HCT116 (cell line): ENCODE data around the gene MSTN.

ENCODE experiments used
- CTCF ChIP-seq, 3 experiments: fragments of 200-600 bp in 1 of 3; sonication (generic) in 1 of 3; IDR thresholded peaks in 2 of 3; conservative IDR thresholded peaks in 1 of 3; 2 replicates each; pipeline ENCODE4 v1.5.1; 2012 to 2017; ENCODE audit warnings: low read depth in 2 of 3, low read length in 2 of 3, antibody characterized with exemption in 1 of 3, borderline replicate concordance in 1 of 3, control low read depth in 1 of 3, mild to moderate bottlenecking in 1 of 3, mixed read lengths in 1 of 3, mixed run types in 1 of 3, moderate library complexity in 1 of 3; ENCODE audit not compliant: insufficient read depth in 1 of 3
- ELF1 ChIP-seq: IDR thresholded peaks from 2 replicates; pipeline ENCODE4 v1.6.1; 2012; ENCODE audit warnings: low read depth, borderline replicate concordance
- EZH2 ChIP-seq: fragments of 200-600 bp; sonication (generic); IDR thresholded peaks from 2 replicates; pipeline ENCODE4 v1.6.1; 2017; ENCODE audit warnings: antibody characterized with exemption, mixed run types
- EZH2phosphoT487 ChIP-seq: fragments of 200-600 bp; IDR thresholded peaks from 2 replicates; pipeline ENCODE4 v1.6.1; 2018; ENCODE audit warnings: antibody characterized with exemption, borderline replicate concordance
- FOSL1 ChIP-seq: IDR thresholded peaks from 2 replicates; pipeline ENCODE4 v1.6.1; 2012; ENCODE audit warnings: low read depth
- JUND ChIP-seq: IDR thresholded peaks from 2 replicates; pipeline ENCODE4 v1.6.1; 2012
- MAX ChIP-seq: IDR thresholded peaks from 2 replicates; pipeline ENCODE4 v1.6.1; 2012
- POLR2A ChIP-seq: IDR thresholded peaks from 2 replicates; pipeline ENCODE4 v1.7.0; 2011; ENCODE audit warnings: borderline replicate concordance; ENCODE audit not compliant: insufficient read depth, insufficient read length; ENCODE audit errors: extremely low read depth
- REST ChIP-seq: IDR thresholded peaks from 2 replicates; pipeline ENCODE4 v1.6.1; 2012; ENCODE audit warnings: low read depth
- TCF7L2 ChIP-seq: IDR thresholded peaks from 2 replicates; pipeline ENCODE4 v1.7.0; 2011; ENCODE audit warnings: borderline replicate concordance, inconsistent platforms; ENCODE audit not compliant: insufficient read depth, insufficient read length; ENCODE audit errors: extremely low read depth
- YY1 ChIP-seq: IDR thresholded peaks from 2 replicates; pipeline ENCODE4 v1.6.1; 2011; ENCODE audit warnings: low read length, low read depth, moderate library complexity, mild to moderate bottlenecking; ENCODE audit not compliant: insufficient replicate concordance; ENCODE audit errors: extremely low read depth
- ZNF274 ChIP-seq: fragments of 200-500 bp; sonication (Bioruptor generic); IDR thresholded peaks from 2 replicates; pipeline ENCODE4 v1.6.1; 2014; ENCODE audit warnings: mild to moderate bottlenecking, low read depth, low read length, inconsistent platforms

DNA sequence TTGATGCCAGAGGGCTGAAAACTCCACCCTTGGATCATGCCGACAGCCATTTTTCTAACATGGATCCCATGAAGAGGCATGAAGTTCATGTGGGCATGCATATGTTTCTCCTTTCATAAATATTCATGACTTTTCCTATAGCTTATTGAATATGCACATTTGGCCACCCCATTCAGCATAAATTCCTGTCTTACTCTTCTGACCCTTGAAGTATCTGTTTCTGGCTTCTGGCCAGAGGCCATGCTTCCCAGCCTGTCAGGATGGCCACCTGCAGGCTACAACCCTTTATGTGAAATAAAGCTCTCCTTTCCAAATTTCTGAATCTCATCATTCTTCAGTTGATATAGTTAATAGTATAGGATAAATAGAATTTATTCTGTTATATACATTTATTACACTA lies 19.6 kb upstream of the MSTN start:
- TF ChIP-seq ZNF274 (no peak), POLR2A (no peak), FOSL1 (no peak), CTCF (IDR thresholded peaks at IDR 0.05 in 2 of 3, conservative IDR thresholded peaks at IDR 0.05 in 1 of 3; ENCODE audit: borderline replicate concordance in 1 of 3, insufficient read depth in 1 of 3, low read depth in 2 of 3, low read length in 2 of 3) (no peak), EZH2phosphoT487 (no peak), JUND (no peak), EZH2 (no peak), ELF1 (no peak), YY1 (no peak), REST (no peak), MAX (no peak), TCF7L2 (no peak)
